Type B pancreatic cell (in vitro differentiated cells): ENCODE measurements around the gene ATXN7L2. TPM values are rescaled to one million over a fixed set of nuclear protein-coding genes. Genes with fewer than 3 reads are reported as not detected.

Source experiments
- DNase-seq: peaks from one replicate; pipeline ENCODE4 v3.0.0; 2021; ENCODE audit warnings: mixed read lengths; ENCODE audit not compliant: unreplicated experiment; ENCODE audit errors: extremely low spot score
- H3K27ac Mint-ChIP-seq: 2 replicates; pipeline ENCODE4 v1.8.0; 2021; ENCODE audit warnings: mild to moderate bottlenecking, mixed read lengths
- H3K27me3 Mint-ChIP-seq: 2 replicates; pipeline ENCODE4 v1.8.0; 2021; ENCODE audit warnings: mixed read lengths
- H3K36me3 Mint-ChIP-seq: 2 replicates; pipeline ENCODE4 v1.8.0; 2021; ENCODE audit warnings: mixed read lengths
- H3K4me1 Mint-ChIP-seq: one replicate; pipeline ENCODE4 v1.8.0; 2021; ENCODE audit warnings: mixed read lengths; ENCODE audit not compliant: unreplicated experiment
- H3K4me3 Mint-ChIP-seq: 2 replicates; pipeline ENCODE4 v1.8.0; 2021; ENCODE audit warnings: mild to moderate bottlenecking, mixed read lengths
- H3K9me3 Mint-ChIP-seq: 2 replicates; pipeline ENCODE4 v1.8.0; 2021; ENCODE audit warnings: mixed read lengths
- CTCF ChIP-seq: fragments of 200-600 bp; sonication (generic); conservative IDR thresholded peaks from 2 replicates; pipeline ENCODE4 v1.5.0; 2021; ENCODE audit warnings: antibody characterized with exemption, mild to moderate bottlenecking
- total RNA-seq: library from RNA; stranded (reverse); gene quantifications from 2 replicates; pipeline ENCODE4 v1.2.1, GENCODE V29; 2021; ENCODE audit warnings: low replicate concordance

The ATXN7L2 gene
- total RNA-seq, 1 donor from 2014 or later, result 12.0 TPM

DNA sequence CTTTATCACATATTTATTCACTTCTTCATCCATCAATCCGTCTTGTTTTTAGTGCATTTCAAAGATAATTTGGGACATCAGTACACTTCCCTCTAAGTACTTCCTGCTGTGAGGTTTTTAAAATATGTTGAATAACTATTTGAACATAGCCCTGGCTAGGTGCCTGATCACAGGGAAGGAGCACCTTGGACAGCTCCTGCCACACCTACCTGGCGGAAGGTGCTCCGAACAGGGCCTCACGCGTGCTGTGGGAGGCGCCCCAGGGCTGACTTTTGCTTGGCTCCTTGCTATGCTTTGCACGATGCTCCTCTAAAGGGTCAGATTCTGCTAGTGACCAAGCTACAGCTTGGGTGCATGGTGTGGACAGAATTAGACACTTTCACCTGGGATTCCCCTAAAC is 4.9 kb upstream of the ATXN7L2 start:
- Mint-ChIP-seq H3K27me3 (peaks cover 77% of the 10 kb centered on the region), H3K4me3 (no peak overlapping the region), H3K27ac (no peak overlapping the region), H3K9me3 (peaks cover 5% of the 10 kb centered on the region), H3K4me1 (peaks cover 3% of the 10 kb centered on the region), H3K36me3 (no peaks in the 10 kb centered on the region)
- TF ChIP-seq CTCF, result no peak
- no peak for DNase-seq

- no peak for TF ChIP-seq CTCF
- DNase-seq, result no peak
- peaks cover 74% of the 10 kb centered on the region for H3K27me3 Mint-ChIP-seq
- H3K9me3 Mint-ChIP-seq, result peaks cover 5% of the 10 kb centered on the region
- H3K4me1 Mint-ChIP-seq, result peaks cover 6% of the 10 kb centered on the region
- H3K27ac Mint-ChIP-seq, result no peak overlapping the region
- H3K4me3 Mint-ChIP-seq, result no peak overlapping the region
- H3K36me3 Mint-ChIP-seq, result no peaks in the 10 kb centered on the region
These were observed 4.4 kb upstream of the ATXN7L2 start for GRCh38 chr1:109479311-109479710.

GRCh38 chr1:109479901-109480300 is 3.8 kb upstream of the ATXN7L2 start:
- TF ChIP-seq CTCF, result no peak
- no peaks in the 10 kb centered on the region for H3K36me3 Mint-ChIP-seq
- H3K27me3 Mint-ChIP-seq, result peaks cover 68% of the 10 kb centered on the region
- H3K9me3 Mint-ChIP-seq, result peaks cover 5% of the 10 kb centered on the region
- no peak overlapping the region for H3K4me3 Mint-ChIP-seq
- no peak overlapping the region for H3K27ac Mint-ChIP-seq
- DNase-seq, result no peak
- H3K4me1 Mint-ChIP-seq, result peaks cover 11% of the 10 kb centered on the region

DNA sequence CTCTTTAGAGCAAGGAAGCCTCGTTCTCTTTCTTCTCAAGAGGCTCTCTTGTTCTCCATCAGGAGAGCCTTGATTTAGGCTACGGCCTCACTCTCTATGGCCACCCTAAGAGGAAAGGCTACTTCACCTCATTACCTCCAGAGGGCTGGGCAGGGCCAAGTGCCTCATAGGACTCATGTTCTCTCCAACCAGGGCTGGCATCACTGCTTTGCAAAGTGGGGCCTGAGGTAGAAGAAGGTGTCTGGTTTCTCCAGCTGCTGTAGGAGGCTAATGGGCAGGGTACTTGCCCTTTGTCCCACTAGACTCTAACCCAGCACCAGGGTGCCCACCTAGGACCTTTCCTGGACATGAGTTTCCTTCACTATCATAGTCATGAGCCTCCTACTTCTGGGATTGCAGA is 2.1 kb upstream of the ATXN7L2 start:
- Mint-ChIP-seq H3K36me3 (no peaks in the 10 kb centered on the region), H3K9me3 (peaks cover 5% of the 10 kb centered on the region), H3K4me1 (peaks cover 16% of the 10 kb centered on the region), H3K4me3 (no peak overlapping the region), H3K27me3 (peaks cover 51% of the 10 kb centered on the region), H3K27ac (no peak overlapping the region)
- TF ChIP-seq CTCF, result no peak
- DNase-seq, result no peak

DNA sequence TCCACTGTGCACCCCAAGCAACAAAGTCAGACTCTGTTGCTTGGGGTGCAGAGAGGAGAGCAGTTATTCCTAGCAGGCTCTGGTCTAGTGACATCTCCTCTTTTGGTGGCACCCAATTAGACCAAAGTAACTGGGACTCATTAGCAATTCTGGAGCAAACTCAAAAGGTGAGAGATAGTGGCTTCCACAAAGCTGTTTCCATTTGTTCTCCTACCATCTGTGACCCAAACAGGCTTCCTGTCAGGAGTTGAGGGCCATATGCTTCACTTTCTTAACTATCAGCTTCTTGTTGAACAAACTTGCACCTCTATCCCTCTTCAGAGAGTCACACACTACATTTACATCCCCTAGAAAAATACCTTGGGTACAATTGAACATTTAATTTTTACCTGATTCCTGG is 1.5 kb upstream of the ATXN7L2 start:
- TF ChIP-seq CTCF, result no peak
- Mint-ChIP-seq H3K36me3 (no peaks in the 10 kb centered on the region), H3K4me3 (peak overlapping the region; percentile 94), H3K4me1 (peaks cover 16% of the 10 kb centered on the region), H3K27ac (no peak overlapping the region), H3K9me3 (peaks cover 5% of the 10 kb centered on the region), H3K27me3 (peaks cover 49% of the 10 kb centered on the region)
- no peak for DNase-seq
